ENCODE data around the gene RGL1.

Gene RGL1

DNA sequence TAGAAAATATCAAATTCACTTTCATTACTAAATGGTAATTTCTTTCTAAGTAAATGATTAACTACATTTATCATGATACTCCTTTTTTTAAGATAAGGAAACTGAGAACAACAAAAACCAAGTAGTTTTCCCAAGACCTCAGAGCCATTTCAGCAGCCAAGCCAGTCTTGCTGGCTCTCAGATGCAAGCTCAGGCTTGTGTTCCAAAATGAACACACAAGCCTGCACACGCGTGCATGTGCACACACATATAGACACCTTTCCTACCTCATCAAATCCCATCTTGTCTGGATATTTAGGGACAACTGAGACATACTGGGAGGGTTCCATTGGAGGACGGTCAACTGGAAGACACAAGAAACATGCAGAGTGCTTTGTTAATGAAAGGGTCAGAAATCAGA lies 149.6 kb downstream of the RGL1 start:
- DNase-seq (ENCODE audit: low spot score) (no peak), FAIRE-seq (no peak)

DNA sequence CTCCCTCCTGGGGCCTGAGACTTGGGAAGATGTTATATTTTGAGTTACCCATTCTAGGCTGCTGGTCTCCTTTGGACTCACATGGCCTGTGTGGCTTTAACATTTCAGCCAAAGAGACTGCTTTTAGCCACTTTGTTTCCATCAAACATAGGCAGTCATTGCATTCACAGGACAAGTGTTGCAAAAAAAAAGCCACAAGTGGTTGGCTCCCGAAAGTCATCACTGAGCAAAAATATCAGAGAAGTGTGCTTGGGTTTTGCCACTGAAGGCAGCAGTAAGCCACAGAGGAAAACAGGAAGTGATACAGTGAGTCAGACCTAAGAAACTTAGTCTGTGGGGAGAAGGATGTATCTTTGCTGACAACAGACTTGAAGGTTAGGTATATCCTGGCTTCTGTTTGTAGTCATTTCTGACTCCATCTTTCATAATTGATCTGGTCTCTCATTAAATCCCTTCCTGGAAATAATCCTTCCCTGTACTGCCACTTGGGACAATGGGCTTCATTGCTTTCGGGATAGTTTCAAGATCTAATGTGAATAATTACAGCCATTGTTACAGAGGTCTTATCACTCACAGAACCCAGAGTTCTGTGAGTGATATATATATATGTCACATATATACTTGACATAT lies 151.8 kb downstream of the RGL1 start:
- DNase-seq (ENCODE audit: low spot score) (peak; percentile 77), FAIRE-seq (peak; percentile 79)

DNA sequence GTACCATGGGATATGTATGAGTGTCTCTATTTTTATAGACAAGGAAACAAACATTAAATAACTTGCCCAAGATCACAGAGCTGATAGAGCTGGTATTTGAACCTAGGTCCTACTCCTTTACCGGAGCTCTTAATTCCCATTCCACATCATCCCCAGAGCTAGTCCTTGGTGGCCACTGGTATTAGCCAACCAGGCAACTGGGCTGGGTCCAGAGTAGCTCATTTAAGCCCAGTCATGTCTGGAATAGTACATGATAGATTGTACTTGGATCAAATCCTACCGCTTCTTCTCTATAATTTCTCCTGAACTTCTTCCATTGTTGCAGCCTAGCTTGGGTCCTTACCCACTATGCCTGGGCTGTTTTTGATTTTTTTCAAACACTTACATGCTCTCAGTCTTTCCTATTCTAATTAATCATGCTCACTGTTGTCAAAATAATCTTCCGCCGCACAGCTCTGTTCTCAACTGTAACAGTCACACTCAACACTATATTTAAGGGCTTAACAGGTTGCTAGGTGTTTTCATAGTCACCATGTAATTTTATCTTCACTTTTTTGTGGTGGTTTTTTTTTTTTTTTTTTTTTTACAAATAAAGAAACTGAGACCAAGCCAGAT lies 152.4 kb downstream of the RGL1 start:
- DNase-seq (ENCODE audit: low spot score) (no peak), FAIRE-seq (no peak)

DNA sequence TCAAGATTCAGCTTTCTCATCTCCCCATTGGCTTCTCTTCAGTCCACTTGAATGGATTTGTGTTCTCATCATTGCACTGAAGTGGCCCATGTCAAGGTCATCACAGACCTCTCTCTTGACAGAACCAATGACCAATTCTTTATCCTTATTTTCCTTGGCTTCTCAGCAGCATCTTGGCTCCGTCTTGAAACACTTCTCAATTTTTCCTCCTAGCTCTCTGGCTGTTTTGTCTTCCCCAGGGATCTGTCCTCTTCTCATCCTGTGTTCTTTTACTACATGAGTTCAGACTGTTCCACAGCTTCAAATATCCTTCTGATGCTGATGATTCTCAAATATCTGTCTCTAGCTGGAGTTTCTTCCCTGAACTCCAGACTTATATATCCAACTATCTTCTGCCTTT lies 154.0 kb downstream of the RGL1 start:
- FAIRE-seq, result no peak
- DNase-seq (ENCODE audit: low spot score), result no peak

DNA sequence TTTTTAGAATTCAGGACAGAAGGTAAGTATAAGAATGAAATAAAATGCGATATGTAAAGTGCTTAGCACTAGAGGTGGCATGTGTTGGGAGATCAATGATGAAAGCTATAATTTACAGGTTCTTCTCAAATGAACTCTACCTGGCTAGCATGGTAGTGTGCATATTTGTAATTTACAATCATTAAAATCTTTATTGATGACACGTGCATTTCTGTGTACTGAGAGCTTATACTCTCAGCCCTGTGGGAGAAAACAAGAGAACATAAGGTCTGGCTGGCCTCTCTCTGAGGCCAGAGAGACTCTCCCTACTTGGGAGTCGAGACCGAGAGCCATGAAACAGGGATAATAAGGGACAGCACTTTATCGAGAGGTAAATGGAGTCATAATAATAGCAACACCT lies 156.2 kb downstream of the RGL1 start:
- no peak for FAIRE-seq
- no peak for DNase-seq (ENCODE audit: low spot score)

DNA sequence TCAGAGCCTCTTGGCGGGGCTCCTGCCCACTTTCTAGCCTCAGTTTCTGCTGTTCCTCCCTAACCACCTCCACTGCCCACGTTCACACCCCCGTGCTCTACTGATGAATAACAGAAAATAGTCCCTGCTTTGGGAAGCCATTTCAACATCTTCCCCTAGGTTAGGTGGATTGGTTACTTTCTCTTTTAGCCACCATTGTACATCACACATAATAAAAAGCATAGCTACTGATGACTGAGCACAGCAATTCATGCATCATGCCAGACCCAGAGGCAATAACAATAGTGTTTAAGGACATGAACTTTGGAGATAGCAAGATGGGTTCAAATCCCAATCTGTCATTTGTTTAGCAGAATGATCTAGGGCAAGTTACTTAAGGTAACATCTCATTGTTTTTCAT lies 158.0 kb downstream of the RGL1 start:
- DNase-seq (ENCODE audit: low spot score) (no peak), FAIRE-seq (no peak)

DNA sequence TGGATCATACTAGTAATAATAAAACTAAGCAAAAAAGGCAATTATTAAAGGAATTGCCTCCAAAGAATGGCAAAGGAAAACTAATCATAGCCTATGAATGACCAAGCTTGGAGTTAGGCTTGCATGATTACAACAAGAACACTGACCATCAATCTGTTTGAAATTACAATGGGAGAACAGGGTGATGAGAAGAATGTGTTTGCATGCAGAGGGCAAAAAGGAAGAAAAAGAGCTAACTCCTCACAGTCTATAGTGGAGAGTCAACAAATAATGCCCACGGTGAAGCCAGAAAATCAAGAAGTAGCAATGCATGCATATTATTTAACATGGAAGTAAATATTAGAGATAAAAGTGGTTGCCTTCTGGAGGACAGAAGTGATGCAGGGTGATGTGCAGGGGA lies 160.8 kb downstream of the RGL1 start:
- no peak for DNase-seq (ENCODE audit: low spot score)
- no peak for FAIRE-seq

DNA sequence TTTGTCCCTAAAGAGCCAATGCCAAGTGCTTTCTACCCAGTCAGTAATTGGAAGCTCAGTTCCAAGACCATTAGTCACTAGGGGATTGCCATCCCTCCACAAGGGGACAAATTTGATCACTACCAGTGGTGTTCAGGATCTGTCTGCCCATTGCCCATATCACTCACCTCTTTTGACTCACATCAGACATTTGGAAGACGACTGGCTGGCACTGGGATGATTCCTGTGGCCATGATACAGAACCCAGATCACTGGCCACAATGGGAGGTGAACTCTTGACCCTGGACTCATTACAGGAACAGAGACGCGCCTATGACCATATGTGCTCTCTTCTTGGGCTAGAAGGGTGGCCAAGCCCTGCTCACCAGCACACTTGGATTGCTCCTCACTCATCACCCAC lies 161.6 kb downstream of the RGL1 start:
- peak; percentile 50 for FAIRE-seq
- peak; percentile 91 for DNase-seq (ENCODE audit: low spot score)

DNA sequence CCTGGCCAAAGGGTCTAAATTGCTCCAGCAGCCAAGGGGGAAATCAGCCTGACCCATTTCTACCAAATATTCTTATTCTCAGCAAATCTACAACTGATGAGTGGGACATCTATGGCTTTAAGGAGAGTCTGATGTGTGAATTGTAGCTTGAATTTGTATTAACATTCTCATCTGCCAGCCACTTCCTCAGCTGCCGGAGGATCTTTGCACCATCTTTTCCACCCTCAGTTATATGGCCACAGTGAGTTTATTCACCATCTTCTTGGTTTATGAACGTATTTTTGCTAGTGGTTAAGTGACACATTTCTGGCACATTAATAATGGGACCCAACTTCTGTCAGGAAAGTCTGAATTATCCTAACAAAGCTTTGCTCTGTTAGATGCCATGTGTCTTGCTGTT lies 163.0 kb downstream of the RGL1 start:
- FAIRE-seq (no peak), DNase-seq (ENCODE audit: low spot score) (no peak)

DNA sequence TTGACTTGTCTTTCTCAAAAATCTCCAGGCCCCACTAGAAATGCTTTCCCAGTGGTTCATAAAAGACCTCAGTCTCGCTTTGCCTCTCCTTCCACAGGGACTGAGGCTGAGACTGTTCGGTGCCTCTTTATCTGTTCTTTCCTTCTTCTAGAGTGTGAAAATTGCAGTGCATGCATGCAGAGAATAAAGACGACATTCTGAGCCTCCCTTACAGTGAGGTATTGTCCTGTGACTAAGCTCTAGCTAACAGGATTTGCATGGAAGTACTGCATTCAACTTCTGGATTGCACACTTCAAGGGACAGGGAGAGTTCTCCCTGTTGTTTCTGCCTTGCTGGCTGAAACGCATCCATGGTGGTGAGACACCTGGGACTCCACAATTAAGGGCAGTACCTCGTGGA lies 163.5 kb downstream of the RGL1 start:
- FAIRE-seq (no peak), DNase-seq (ENCODE audit: low spot score) (peak; percentile 48)

DNA sequence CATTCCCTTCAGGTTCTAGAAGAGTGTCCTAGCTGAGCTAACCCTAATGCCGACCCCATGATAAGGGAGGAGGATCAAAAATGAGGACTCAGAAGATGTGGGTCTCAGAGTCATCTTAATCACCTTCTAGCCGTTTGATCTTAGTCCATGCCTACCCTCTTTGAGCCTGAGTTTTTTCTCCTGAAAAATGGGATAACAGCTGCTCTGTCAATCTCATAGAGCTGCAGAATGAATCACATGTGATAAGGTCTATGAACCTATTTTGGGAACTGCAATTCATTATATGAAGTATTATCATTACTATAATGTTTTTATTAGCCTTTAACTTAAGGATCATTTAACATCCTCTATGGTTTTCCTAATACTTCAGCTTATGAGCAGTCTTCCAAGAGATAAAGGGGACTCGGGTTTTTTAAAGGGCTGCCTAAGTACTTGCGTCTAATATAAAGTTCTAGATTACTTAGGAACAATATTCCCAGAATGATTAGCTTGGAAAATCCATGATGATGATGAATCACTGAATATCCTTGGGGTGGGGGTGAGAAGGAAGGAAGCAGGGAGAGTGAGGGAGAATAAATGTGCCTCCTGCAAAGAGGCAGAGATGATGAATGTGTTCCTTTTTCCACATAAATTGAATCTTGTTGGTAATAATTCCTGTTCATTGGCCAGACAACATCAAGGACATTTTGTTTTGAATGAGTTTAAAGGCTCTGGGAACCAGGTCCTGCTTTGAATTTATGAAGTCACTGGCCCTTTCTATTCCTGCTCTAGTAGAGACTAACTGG lies 165.8 kb downstream of the RGL1 start:
- peak; percentile 66 for DNase-seq (ENCODE audit: low spot score)
- FAIRE-seq, result peak; percentile 83

DNA sequence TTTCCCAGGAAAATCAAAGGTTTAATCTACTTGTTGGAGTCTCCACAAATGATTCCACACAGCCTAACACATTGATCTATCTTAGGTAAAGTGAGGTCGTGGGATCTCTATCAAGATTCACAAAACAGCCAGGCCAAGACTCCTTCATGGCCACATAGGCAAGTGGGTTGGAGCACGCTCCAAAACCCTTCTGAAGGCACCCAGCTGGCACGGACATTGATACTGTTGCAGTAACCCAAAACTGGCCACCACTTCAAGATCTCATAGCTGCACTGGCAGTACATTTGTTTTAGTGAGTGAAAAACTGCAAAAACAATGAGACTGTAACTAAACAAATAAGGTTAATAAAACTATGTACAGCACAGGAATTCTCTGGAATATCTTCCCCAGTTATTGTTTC lies 170.7 kb downstream of the RGL1 start:
- FAIRE-seq, result no peak
- DNase-seq (ENCODE audit: low spot score), result no peak

DNA sequence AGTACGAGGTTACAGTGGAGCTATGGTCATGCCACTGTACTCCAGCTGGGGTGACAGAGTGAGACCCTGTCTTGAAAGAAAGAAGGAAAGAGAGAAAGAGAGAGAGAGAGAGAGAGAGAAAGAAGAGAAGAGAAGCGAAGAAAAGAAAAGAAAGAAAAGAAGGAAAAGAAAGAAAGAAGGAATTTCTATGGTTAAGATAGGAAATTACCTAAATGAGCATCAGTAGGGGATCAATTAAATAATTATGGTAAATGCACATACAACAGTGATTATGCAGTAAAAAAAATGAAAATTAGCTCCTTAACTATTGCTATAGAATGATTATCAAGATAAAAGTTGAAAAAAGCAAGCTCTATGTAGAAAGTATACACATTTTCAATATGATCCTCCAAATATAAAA lies 172.8 kb downstream of the RGL1 start:
- FAIRE-seq, result no peak
- DNase-seq (ENCODE audit: low spot score), result no peak

All from RCC 7860 (cell line).